ENCODE results near the gene TFPI. TPM values are rescaled to one million over a fixed set of nuclear protein-coding genes. Genes with fewer than 3 reads are reported as not detected.
A peak's percentile ranks its signal among the peaks of the same experiment; 100 is the strongest.
"Not testable (repeated sequence)": the region's sequence is repeated elsewhere in the genome, so short reads cannot be mapped to it uniquely, and the experiment has no call there.

Gene TFPI
- total RNA-seq, 3 donors from 2014 or later = 16.3 to 46.7 (median 31.5) TPM

DNA sequence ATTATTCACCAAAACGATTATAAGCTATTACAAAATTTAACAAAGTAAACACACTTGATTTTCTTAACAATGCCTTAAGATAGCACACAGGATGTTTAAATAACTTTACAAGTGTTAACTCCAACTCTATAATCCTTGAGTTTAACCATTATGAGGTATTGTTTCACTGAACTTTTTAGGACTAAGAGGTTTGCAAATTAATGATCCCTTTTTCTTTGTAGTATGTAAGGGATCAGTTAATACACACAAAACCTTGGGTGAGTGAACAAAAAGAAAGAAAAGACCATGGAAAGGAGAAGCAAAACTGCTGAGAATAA is 21.5 kb upstream of the TFPI start:
- H3K9me3 ChIP-seq = no peaks in the 10 kb centered on the region
- DNase-seq (no peak), ATAC-seq (no peak)
- TF ChIP-seq, protein P1, sequence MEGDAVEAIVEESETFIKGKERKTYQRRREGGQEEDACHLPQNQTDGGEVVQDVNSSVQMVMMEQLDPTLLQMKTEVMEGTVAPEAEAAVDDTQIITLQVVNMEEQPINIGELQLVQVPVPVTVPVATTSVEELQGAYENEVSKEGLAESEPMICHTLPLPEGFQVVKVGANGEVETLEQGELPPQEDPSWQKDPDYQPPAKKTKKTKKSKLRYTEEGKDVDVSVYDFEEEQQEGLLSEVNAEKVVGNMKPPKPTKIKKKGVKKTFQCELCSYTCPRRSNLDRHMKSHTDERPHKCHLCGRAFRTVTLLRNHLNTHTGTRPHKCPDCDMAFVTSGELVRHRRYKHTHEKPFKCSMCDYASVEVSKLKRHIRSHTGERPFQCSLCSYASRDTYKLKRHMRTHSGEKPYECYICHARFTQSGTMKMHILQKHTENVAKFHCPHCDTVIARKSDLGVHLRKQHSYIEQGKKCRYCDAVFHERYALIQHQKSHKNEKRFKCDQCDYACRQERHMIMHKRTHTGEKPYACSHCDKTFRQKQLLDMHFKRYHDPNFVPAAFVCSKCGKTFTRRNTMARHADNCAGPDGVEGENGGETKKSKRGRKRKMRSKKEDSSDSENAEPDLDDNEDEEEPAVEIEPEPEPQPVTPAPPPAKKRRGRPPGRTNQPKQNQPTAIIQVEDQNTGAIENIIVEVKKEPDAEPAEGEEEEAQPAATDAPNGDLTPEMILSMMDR (IDR thresholded peaks at IDR 0.05) = no peak
- intact Hi-C loops (cut with DNase I, micrococcal nuclease) = no loop called here
- H3K4me3 ChIP-seq = no peak overlapping the region
- no peaks in the 10 kb centered on the region for H3K4me1 ChIP-seq (ENCODE audit: low read depth)
- H3K36me3 ChIP-seq (ENCODE audit: low read depth) = no peaks in the 10 kb centered on the region

GRCh38 chr2:187574969-187575750 is 20.9 kb upstream of the TFPI start:
- Histone ChIP-seq H3K4me1 (ENCODE audit: low read depth) (no peaks in the 10 kb centered on the region), H3K4me3 (no peak overlapping the region), H3K9me3 (no peaks in the 10 kb centered on the region), H3K36me3 (ENCODE audit: low read depth) (no peaks in the 10 kb centered on the region)
- TF ChIP-seq, protein P1 (IDR thresholded peaks at IDR 0.05) = no peak
- intact Hi-C loops (cut with DNase I, micrococcal nuclease) = no loop called here
- DNase-seq = no peak
- ATAC-seq = no peak

- intact Hi-C loops (cut with DNase I, micrococcal nuclease) = no loop called here
- no peak for DNase-seq
- no peak for ATAC-seq
- Histone ChIP-seq H3K36me3 (ENCODE audit: low read depth) (no peaks in the 10 kb centered on the region), H3K4me3 (no peak overlapping the region), H3K9me3 (no peaks in the 10 kb centered on the region), H3K4me1 (ENCODE audit: low read depth) (no peaks in the 10 kb centered on the region)
- TF ChIP-seq, protein P1 (IDR thresholded peaks at IDR 0.05) = no peak
Observed at GRCh38 chr2:187573722-187574121, 19.5 kb upstream of the TFPI start.

GRCh38 chr2:187571996-187572395 is 17.8 kb upstream of the TFPI start:
- ATAC-seq, H3K4me3 ChIP-seq: not testable (repeated sequence)

DNA sequence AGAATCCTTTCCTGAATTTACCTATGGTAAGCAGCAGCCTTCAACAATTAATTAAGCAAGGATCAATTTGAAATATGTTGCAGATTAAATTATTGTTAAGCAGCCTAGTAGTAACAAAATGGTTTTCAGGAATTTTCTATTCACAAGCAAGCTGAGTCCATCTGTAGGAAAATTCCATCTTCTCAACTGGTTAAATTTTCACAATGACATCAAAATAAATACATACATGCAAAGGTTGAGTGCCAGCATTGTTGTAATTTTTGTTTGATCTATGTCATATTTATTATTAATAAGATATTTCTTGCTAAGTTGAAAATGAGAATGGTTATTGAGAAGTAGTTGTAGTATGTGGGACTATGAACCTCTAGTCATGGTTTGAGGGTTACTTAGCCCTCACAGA is 15.3 kb upstream of the TFPI start:
- no peak overlapping the region for H3K4me3 ChIP-seq
- H3K4me1 ChIP-seq (ENCODE audit: low read depth) = no peaks in the 10 kb centered on the region
- no peak for ATAC-seq
- intact Hi-C loops (cut with DNase I, micrococcal nuclease) = no loop called here
- no peaks in the 10 kb centered on the region for H3K36me3 ChIP-seq (ENCODE audit: low read depth)
- TF ChIP-seq, protein P1 (IDR thresholded peaks at IDR 0.05) = no peak
- no peak for DNase-seq
- no peaks in the 10 kb centered on the region for H3K9me3 ChIP-seq

More at GRCh38 chr2:187571996-187572395, 17.8 kb upstream of the TFPI start:
- H3K9me3 ChIP-seq; H3K4me1 ChIP-seq (ENCODE audit: low read depth); DNase-seq; intact Hi-C loops (cut with DNase I, micrococcal nuclease); H3K36me3 ChIP-seq (ENCODE audit: low read depth): not testable (repeated sequence)

GRCh38 chr2:187569042-187569441 is 14.8 kb upstream of the TFPI start:
- no peaks in the 10 kb centered on the region for H3K36me3 ChIP-seq (ENCODE audit: low read depth)
- no peaks in the 10 kb centered on the region for H3K4me1 ChIP-seq (ENCODE audit: low read depth)
- TF ChIP-seq, protein P1 (IDR thresholded peaks at IDR 0.05) = no peak
- no peak overlapping the region for H3K4me3 ChIP-seq
- H3K9me3 ChIP-seq = no peaks in the 10 kb centered on the region
- no peak for DNase-seq
- intact Hi-C loops (cut with DNase I, micrococcal nuclease) = no loop called here
- ATAC-seq = peak; percentile 73

Measured in mucosa of descending colon (tissue), 3 donors.